IMR-90 (cell line): ENCODE data around the gene NLE1.

Experiments
- TF ChIP-seq, protein P1 (sequence below): conservative IDR thresholded peaks from 2 replicates; pipeline ENCODE4 v1.5.1; 2012; ENCODE audit warnings: mild to moderate bottlenecking, low read depth, low read length, improper control_type of control experiment
- TF ChIP-seq, protein P2 (sequence below): fragments of 150-350 bp; IDR thresholded peaks from 2 replicates; pipeline ENCODE4 v1.6.1; 2016; ENCODE audit warnings: low read depth, mild to moderate bottlenecking, low read length, moderate library complexity, borderline replicate concordance
- TF ChIP-seq, protein P3 (sequence below): fragments of 150-350 bp; IDR thresholded peaks from 2 replicates; pipeline ENCODE4 v1.6.1; 2017; ENCODE audit warnings: mild to moderate bottlenecking, antibody characterized with exemption, low read length, low read depth

DNA sequence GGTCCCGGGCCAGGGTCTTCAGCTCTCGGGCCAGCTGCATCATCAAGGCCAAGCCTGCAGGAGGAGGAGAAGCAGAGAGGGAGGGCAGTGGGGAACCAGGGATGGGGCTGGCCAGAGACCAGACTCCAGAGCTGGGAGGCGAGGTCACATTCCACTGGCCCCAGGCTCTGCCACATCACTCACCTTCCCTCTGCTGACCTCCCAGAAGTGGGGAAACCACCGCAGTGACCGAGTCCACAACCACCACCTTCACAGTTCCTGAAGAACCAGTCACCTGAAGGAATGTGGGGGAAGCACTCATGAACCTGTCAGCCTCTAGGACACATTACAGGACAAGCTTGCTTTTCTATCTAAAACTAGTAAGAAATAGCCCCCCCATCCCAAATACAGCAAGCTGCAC is 38.8 kb downstream of the NLE1 start:
- TF ChIP-seq, protein P1, sequence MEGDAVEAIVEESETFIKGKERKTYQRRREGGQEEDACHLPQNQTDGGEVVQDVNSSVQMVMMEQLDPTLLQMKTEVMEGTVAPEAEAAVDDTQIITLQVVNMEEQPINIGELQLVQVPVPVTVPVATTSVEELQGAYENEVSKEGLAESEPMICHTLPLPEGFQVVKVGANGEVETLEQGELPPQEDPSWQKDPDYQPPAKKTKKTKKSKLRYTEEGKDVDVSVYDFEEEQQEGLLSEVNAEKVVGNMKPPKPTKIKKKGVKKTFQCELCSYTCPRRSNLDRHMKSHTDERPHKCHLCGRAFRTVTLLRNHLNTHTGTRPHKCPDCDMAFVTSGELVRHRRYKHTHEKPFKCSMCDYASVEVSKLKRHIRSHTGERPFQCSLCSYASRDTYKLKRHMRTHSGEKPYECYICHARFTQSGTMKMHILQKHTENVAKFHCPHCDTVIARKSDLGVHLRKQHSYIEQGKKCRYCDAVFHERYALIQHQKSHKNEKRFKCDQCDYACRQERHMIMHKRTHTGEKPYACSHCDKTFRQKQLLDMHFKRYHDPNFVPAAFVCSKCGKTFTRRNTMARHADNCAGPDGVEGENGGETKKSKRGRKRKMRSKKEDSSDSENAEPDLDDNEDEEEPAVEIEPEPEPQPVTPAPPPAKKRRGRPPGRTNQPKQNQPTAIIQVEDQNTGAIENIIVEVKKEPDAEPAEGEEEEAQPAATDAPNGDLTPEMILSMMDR = no peak
- TF ChIP-seq, protein P2, sequence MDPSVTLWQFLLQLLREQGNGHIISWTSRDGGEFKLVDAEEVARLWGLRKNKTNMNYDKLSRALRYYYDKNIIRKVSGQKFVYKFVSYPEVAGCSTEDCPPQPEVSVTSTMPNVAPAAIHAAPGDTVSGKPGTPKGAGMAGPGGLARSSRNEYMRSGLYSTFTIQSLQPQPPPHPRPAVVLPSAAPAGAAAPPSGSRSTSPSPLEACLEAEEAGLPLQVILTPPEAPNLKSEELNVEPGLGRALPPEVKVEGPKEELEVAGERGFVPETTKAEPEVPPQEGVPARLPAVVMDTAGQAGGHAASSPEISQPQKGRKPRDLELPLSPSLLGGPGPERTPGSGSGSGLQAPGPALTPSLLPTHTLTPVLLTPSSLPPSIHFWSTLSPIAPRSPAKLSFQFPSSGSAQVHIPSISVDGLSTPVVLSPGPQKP = no peak
- TF ChIP-seq, protein P3, sequence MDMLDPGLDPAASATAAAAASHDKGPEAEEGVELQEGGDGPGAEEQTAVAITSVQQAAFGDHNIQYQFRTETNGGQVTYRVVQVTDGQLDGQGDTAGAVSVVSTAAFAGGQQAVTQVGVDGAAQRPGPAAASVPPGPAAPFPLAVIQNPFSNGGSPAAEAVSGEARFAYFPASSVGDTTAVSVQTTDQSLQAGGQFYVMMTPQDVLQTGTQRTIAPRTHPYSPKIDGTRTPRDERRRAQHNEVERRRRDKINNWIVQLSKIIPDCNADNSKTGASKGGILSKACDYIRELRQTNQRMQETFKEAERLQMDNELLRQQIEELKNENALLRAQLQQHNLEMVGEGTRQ = no peak
